Measurements from ENCODE around the gene PNCK.

- no peak for TF ChIP-seq POLR2A (IDR thresholded peaks at IDR 0.05; ENCODE audit: low read length)
- TF ChIP-seq GATA1 (IDR thresholded peaks at IDR 0.05; ENCODE audit: low read depth, low read length): no peak
Measured at GRCh38 chrX:153669174-153669890, 4.3 kb downstream of the PNCK start.

Measured in erythroblast (primary cell).